GM21381 (cell line): Measurements from ENCODE around the gene MFNG.

Experiments
- ATAC-seq: cut with Tn5 transposase; IDR thresholded peaks from one replicate; pipeline ENCODE4 v1.9.1; 2021; ENCODE audit warnings: mild to moderate bottlenecking, moderate library complexity; ENCODE audit not compliant: unreplicated experiment

Gene MFNG

DNA sequence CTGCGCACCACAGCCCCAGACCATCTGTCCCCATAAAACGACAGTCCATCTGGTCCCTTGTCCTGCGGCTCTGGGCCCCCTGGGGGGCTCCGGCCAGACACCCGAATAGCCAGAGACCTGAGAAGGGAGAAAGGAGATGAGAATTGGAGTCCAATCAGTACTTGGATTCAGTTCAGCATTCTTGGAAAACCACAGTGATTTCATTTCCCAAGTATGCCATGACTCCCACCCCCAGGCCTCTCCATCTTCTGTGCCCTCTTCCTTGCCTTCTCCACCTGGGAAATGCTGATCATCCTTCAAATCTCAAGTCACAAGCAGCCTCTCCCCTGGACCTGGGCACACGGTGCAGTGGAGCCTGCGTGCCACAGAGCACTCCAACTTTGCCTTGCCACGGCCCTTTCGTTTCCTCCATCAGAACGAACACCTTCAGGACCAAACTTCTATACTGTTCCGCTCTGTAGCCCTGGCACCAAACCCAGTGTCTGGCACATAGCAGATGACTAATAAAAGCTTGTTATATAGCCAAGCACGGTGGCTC is 10.9 kb upstream of the MFNG start:
- no peak for ATAC-seq

DNA sequence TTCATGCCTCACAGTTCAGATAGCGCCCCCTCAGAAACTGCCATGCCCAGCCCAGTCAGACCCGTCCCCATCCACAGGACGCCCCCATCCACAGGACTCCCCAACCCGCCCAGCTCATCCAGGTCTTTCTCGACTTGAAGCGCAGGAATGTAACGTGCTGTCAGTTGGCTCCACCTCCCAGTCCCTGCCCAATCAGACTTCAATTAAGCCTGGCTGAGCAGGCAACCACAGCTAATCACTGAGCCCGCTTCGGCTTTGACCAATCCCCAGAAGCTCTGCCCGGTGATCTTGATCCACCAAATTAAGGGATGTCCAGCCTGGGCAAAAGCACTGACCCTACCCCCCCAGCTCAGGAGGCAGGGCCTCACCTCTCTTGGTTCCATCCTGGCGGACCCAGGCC is 10.5 kb upstream of the MFNG start:
- no peak for ATAC-seq

DNA sequence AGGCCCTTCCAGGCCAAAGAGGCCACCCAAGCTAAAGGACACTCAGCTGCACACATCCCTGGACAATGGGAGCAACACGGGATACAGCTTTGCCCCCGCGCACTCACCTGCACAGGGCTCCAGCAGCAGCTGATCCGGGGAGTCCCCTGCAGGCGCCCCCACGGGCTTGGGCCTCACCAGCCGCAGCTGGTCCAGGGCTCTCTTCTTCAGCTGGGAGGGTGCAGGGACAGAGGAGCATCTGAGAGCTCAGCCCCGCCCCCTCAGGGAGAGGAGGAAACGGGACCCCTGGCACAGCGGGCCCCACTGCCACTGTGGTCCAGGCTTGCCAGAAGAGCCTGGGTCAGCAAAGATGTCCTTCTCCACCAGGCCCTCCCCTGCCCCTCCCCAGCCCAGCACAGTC is 7.8 kb upstream of the MFNG start:
- no peak for ATAC-seq

DNA sequence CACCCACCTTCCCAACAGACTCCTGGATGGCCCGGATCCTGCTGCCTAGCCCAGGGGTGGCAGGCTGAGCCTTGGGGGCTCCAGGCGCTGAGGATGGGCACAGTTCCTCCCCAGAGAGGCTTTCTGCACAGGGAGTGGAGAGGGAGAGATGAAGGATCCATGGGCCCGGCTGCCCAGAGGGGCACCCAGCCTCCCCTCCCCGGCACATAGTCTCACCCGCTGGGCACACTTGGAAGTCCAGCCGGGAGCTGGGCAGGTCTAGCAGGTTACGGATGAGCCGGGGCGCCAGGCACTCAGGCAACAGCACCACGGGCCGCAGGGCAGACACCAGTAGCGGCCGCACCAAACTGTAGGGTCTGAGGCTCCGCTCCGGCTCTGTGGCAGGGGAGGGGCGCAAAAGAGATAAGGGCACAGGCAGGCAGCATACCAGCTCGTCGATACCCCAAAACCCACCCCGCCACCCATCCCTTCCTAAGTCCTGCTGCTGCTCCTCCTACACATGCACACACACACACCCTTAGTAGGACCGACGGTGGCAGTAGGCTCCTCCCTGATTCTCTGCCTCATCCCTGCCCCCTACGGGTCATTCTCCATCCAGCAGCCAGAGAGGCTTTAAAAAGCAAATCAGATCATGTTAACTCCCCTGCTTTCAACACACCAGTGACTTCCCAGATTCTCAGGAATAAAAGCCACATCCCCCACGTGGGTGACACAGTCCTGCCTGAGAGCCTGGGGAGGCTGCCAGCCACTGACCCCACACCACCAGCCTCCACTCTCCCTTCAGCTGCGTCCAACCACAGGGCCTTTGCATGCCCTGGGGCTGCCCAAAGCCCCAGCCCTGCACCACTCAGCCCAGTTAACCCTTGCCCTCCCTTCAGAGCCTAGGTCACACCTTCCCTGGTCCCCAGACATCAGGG is 6.5 kb upstream of the MFNG start:
- no peak for ATAC-seq

DNA sequence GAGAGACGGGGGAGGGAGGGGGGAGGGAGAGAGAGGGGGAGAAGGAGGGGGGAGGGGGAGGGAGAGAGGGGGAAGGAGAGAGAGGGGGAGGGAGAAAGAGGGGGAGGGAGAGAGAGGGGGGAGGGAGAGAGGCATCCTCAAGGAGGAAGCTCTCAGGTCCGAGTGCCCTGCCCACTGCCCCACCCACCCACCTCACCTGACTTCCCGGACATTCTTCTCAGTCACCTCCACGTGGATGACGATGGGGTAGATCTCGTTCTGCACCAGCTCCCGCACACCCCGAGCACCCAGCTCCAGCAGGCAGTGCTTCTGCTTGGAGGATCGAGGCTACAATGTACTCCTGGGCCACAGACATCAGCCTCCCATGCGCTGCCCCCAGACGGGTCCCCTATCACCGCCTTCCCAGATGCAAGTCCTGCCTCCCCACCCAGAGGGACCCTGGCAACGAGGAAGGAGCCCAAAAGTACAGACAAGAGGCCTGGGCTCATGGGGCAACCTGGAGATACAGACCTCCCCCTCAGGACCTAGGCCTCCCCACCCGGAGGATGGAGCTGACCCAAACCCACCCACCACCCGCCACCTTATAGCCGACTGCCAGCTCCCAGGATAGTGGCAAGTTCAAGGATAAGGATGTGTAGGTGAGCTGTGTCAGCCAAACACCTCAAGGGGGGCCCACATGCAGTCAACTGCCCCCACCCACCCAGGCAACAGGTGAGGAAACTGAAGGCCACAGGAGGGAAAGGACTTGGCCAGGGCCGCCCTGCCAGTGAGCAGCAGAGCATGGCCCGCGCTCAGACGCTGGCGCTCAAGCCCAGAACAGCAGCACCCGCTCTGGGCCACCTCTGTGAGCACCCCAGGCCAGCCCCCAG is 5.6 kb upstream of the MFNG start:
- ATAC-seq: no peak

DNA sequence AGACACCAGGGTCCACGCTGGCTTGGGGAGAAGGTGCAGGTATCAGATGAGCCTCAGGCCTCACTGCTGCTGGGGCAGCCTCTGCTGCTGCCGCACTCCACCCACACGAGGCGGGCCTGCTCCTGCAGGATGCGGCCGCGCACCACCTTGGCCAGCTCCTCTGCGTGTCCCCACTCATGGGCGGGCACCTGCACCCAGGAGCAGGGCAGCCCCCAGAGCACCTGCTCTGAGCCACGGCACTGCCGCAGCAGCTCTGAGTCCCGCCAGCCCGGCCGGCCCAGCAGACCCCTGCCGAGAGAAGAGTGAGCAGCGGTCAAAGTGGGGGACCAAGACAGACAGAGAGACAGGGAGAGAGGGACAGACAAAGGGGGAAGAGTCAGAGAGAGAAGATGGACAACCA is 4.9 kb upstream of the MFNG start:
- ATAC-seq: no peak

DNA sequence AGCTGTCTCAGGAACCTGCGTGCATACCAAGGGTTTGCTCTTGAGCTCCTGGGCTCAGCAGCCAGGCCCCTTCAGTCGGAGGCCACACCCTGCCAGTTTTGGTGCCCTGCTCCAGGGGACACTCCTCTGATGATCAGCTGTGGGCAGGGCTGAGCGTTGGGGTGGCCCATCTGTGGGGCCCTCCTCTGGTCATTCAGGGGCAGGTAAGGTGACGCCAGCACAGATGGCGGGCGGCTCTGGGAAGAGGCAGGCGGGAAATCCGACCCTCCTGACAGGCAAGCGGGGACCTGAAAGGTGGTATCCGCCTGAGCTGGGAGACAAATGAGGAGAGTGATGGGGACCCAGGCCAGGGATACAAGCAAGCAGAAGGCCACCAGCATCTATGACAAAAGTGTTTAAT is 3.8 kb upstream of the MFNG start:
- ATAC-seq: no peak

DNA sequence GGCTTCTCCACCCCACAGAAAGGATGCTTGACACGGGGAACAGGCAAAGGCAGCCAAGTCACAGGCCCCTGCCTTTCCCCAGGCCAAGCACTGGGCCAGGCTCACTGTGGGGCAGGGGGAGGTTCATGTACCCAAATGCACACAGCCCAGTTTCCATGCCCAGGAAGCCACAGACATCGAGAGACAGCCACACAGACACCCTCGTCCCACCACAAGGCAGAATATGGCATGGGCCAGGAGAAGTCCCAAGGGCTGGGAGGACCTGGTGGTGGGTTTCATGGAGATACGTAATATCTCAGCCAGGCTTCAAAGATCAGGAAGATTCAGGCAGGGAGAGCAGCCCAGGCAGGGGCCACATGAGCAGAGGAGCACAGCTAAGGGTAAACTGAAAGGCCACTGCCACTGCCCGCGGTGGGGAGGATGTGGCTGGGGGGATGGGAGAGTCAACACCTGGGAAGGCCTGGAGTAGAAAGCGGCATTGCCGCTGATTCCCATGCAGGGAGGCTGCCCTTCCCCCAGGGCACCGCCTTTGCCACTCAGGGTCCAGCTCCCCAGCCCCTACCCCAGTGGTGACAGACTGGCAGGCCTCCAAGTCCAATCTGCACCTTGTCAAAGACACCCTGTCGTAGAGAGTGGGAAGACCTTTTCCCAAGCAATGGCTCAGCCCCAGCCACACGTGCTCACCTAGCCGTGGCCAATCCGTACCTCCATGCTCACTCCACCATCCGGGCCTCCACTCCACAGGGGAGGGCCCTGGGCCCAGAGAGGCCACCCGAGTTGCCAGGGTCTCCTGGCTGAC is 2.4 kb upstream of the MFNG start:
- ATAC-seq: no peak

DNA sequence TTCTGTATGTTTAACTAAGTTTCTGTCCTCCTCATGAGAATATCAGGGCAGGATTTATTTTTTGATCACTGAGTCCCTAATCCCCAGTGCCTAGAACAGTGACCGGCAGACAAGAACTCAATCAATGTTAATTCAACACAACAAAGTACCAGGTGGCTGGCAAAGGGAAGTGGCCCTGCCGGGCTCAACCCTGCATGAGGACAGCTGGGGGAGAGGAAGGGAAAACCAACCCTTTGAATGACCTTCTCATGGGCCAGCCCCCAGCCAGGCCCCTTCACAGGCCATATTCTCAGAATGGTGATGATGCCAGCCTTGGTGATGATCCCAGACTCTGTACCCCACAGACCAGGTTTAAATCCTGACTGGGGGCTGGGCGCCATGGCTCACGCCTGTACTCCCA is 1.4 kb upstream of the MFNG start:
- ATAC-seq: no peak

DNA sequence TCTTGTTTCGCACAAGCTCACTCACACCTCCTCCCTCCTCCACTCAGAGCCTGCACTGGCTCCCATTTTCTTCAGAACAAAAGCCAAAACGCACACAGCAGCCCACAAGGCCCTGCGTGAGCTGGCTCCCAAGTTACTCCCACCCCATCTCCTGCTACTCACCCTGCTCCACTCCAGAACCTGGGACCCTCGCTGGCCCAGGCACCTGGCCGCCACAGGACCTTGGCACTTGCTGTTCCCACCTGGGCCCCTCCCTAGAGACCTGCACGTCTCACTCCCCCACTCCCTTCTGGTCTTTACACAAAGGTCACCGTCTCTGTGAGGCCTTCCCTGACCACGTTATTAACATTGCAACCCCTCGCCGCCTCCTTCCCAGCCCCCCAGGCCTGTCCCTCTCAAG is 945 bp upstream of the MFNG start:
- ATAC-seq: no peak

DNA sequence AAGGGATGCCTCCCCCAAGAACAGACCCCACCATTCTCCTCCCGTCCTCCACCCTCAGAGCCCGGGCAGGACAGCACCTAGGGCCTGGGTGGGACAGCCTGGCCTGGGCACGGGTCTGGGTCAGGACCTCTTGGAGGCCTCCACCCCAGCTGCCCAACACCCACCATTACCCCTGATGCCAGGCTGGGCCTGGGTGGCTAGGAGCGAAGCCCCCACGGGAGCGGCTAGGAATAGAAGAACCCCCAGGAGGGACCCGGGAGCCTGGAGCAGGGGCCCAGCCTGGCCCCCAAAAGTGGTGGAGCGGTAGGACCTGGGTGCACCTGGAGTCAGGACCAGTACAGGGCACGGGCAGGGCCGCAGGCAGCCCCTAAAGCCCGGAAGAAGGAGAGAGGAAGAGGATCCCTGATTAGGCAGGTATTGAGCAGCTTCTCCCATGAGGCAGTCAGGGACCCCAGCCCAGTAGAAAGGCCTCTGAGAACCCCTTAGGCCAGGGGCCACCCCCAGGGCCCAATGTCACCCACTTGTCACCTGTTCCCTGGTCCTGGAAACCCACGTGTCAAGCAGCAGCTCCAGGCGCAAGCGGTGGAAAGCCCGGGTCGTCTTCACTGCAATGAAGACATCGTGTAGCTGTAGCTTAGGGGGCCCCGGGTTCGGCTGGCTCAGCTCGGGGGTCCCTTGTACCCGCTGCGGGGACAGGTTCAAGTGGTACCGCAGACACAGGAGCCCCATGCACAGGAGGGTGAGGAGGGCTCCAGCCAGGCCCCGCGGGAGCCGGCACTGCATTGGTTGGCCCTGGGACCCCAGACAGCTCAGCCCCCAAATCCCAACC is 575 bp downstream of the MFNG start:
- ATAC-seq: peak; percentile 10

DNA sequence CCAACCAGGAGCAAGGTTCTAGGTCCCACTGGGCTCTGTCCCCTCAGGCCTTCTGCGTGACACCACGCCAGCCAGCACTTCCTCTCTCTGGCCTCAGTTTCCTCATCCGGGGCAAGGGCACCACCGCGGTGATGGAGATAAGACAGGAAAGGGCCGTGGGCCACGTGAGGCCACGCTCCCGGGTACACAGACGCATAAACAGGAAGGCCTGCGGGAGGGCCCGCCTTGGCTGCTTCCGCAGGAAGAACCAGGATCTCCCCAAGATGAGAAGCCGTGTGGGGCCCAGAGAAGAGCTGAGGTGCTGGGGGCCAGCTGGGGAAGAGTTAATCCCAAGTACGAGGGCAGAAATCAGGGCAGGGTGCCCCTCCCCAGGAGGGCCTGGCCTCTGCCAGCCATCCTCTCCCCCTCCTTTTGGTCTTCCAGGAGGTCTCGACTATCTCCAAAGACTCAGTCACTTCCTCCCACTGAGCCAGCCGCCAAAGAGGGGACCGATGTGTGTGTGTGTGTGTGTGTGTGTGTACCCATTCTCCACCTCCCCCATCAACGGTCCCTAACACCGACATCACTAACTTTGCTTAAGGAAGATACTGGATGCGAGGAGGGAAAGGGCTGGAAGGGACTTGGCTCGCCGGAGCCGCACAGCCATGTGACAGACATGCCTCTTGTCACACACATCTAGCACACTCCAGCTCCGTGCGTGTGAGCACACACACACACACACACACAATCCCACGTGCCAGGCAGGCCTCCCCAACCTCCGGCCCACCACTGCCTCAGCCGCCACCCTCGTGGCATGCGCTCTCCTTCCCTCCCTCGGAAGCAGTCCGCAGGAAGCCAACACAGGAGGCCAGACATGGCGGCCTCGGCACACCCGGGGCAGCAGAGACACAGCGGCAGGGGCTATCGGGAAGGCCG is 1.4 kb downstream of the MFNG start:
- ATAC-seq: peak; percentile 48

DNA sequence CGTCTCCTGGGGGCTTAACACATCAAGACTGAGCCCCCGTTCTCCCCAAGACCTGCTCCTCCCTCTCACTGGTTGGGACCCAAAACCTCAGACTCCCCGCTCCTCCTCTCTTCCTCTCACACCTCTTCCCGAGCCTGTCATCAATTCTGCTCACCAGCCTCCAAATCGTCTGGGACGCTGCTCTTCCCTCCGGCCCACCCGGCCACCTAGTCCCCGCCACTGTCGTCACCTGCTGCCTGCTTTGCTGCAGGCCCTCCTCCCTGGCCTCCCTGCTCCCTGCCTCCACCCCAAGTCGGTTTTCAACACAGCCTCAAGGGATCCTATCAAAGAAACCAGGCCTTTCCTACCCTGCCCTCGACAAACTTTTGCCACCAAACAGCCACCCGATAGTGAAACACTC is 3.1 kb downstream of the MFNG start:
- no peak for ATAC-seq

DNA sequence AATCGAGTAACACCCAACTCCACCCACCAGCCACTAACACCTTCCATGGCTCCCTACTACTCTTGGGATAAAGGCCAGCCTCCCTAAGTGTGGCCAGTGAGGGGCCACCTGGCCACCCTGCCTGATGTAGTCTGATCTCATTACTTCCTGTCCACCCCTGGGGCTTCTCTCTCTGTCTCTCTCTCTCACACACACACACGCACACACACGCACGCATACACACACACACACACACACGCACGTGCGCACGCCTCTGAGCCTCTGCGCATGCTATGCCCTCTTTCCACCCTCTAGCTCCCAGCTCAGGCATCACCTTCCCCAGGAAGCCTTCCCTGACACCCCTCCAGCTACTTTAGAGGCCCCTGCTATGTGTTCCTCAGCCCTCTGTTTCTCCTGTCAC is 3.9 kb downstream of the MFNG start:
- no peak for ATAC-seq

DNA sequence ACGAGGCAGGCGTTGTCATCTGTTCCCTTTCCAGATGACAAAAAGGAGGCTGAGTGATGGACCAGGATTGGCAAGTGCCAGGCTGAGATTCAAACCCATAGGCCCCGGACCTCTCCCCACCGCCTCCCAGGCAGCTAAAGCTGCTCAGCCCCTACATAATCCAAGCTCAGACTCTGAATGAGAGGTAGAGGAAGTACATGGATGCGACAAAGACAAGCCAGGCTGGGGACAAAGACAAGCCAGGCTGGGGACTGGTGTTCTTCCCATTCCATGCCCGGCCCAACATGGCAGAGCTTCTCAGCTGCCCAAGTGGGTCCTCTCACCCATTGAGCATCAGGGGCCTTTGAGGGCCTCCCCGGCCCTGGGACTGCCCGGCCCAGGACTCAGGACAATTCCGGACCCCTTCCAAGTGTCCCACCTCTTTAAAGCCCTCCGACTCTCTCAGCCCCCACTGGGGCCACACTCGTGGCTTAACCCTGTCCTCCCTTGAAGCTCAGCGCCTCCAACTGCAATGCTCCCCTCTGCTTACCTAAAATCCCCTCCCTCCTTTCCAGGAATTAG is 4.8 kb downstream of the MFNG start:
- ATAC-seq: no peak

DNA sequence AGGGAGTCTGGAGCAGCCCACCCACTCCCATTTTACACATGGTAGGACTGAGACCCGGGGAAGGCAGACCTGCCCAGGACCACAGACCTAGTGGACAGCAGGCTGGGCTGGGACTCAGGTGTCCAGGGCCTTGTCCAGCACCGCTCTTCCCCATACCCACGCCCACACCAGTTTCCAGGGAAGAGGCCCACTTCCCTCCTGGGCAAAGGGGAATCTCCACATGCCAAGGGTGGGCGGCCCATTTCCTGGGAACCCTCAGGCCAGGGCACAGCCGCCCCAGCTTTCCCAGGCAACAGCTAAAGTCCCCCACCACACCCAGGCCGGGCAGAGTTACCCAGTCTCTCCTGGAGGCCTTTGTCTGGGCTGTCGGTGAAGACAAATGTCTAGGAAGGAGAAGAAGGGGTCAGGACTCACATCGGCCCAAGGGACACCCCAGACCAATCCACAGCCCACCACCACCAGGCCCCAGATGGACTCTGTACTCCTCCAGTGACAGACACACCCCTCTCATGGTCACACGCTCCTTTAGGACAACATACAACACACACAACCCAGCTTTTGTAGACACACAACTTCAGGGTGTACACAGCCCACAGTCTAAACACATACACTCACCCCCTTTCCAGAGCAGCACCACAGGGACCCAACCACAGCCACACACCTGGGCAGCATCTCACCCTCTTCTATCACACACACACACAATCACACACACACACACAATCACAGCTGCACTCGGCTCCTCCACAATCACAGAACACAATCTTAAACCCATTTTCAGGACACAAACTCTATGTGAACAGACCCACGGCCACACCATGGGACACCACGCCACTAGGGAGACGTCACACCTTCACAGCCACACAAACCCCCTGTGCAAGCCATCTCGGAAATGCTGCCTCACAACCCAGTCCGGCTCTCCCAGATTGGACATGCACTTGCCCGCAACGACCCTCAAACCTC is 5.5 kb downstream of the MFNG start:
- no peak for ATAC-seq

DNA sequence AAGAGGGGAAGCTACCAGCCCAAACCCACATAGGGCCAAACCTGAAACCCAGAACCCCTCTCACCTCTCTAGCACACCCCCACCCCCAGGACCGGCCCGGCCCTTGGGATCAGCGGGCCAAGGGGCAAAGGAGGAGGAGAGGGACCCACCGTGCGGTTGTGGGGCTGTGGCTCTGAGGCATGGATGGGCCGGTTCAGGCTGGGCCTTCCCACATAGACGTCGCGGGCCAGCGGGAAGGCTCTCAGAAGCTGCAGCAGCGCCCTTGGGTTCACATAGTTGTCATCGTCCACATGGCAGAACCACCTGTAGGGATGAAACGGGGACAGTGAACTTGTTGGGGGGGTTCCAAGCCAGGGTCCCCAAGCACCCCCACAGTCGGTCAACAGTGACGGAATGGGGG is 7.0 kb downstream of the MFNG start:
- ATAC-seq: no peak
